ENCODE measurements around the gene CPLX1. TPM values are rescaled to one million over a fixed set of nuclear protein-coding genes. Genes with fewer than 3 reads are reported as not detected.

The CPLX1 gene
- total RNA-seq, 1 experiment from 2014 or later = 14.5 TPM

GRCh38 chr4:830601-831482 is 4.9 kb upstream of the CPLX1 start (continued):
- no peak for TF ChIP-seq REST (IDR thresholded peaks at IDR 0.05; ENCODE audit: low read depth)
- TF ChIP-seq ELF1 (IDR thresholded peaks at IDR 0.05; ENCODE audit: borderline replicate concordance, low read depth) = no peak
- no peak for TF ChIP-seq FOSL1 (IDR thresholded peaks at IDR 0.05; ENCODE audit: low read depth)
- no peak for TF ChIP-seq EGR1 (IDR thresholded peaks at IDR 0.05; ENCODE audit: low read depth)
- TF ChIP-seq, protein P1, sequence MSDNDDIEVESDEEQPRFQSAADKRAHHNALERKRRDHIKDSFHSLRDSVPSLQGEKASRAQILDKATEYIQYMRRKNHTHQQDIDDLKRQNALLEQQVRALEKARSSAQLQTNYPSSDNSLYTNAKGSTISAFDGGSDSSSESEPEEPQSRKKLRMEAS (IDR thresholded peaks at IDR 0.05) = no peak
- TF ChIP-seq EZH2 (IDR thresholded peaks at IDR 0.05) = no peak
- no peak for TF ChIP-seq ZFX (IDR thresholded peaks at IDR 0.05)
- TF ChIP-seq RAD21 (IDR thresholded peaks at IDR 0.05; ENCODE audit: low read depth) = no peak
- no peak for TF ChIP-seq CEBPB (IDR thresholded peaks at IDR 0.05; ENCODE audit: low read depth)
- TF ChIP-seq ZNF274 (IDR thresholded peaks at IDR 0.05; ENCODE audit: low read depth, low read length) = no peak
- TF ChIP-seq SP1 (IDR thresholded peaks at IDR 0.05; ENCODE audit: low read depth) = no peak
